Measurements from ENCODE around the gene NFIX. TPM values are rescaled to one million over a fixed set of nuclear protein-coding genes. Genes with fewer than 3 reads are reported as not detected.

Gene NFIX
- total and polyA plus RNA-seq, 7 donors = 10.6 to 104 (median 44.1) TPM

DNA sequence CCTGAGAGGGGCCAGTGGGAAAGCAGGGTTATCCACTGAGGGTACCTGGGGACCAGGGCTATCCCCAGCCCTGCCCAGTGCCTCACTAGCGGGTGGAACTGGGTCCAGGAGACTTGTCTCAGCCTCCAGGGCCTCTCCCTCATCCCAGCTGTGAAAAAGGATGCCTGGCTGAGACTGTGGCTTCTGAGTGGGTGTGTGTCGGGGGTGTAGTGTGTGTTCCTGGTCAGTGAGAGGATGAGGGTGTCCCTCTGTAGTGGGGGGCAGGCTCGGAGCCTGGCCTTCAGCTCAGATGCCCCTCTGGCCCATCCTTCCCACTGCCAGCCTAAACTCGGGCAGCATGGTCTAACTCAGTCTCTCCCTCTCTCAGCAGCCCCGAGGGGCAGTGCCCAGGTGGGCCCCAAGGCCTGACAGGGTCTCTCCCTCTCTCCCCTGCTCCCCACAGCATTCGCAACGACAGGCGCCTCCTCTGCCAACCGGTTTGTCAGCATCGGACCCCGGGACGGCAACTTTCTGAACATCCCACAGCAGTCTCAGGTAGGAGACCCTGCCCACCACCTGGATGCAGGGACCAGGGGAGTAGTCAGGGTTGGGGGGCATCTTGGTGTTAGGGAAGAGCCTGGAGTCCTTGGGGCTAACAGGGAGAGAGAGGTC is 94.7 kb downstream of the NFIX start:
- H3K27ac ChIP-seq = peak overlapping the region; percentile 81 to 95 (median 86)
- H3K4me3 ChIP-seq = no peak overlapping the region
- peaks cover 0 to 32% (median 10%) of the 10 kb centered on the region in 4 donors for H3K36me3 ChIP-seq
- H3K27me3 ChIP-seq = no peaks in the 10 kb centered on the region
- DNase-seq = no peak
- peaks cover 0 to 85% (median 69%) of the 10 kb centered on the region in 4 donors for H3K4me1 ChIP-seq
- intact Hi-C loops (cut with DNase I) = no loop called here
- H3K9me3 ChIP-seq = no peaks in the 10 kb centered on the region
- TF ChIP-seq, protein P1, sequence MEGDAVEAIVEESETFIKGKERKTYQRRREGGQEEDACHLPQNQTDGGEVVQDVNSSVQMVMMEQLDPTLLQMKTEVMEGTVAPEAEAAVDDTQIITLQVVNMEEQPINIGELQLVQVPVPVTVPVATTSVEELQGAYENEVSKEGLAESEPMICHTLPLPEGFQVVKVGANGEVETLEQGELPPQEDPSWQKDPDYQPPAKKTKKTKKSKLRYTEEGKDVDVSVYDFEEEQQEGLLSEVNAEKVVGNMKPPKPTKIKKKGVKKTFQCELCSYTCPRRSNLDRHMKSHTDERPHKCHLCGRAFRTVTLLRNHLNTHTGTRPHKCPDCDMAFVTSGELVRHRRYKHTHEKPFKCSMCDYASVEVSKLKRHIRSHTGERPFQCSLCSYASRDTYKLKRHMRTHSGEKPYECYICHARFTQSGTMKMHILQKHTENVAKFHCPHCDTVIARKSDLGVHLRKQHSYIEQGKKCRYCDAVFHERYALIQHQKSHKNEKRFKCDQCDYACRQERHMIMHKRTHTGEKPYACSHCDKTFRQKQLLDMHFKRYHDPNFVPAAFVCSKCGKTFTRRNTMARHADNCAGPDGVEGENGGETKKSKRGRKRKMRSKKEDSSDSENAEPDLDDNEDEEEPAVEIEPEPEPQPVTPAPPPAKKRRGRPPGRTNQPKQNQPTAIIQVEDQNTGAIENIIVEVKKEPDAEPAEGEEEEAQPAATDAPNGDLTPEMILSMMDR (IDR thresholded peaks at IDR 0.05) = no peak
- no peak for TF ChIP-seq EP300 (IDR thresholded peaks at IDR 0.05)
- no peak for TF ChIP-seq POLR2AphosphoS5 (IDR thresholded peaks at IDR 0.05)
- no peak for TF ChIP-seq POLR2A (IDR thresholded peaks at IDR 0.05)
- 89 to 91% methylated on average over 12 of the region's 12 CpGs for WGBS, 2 donors

DNA sequence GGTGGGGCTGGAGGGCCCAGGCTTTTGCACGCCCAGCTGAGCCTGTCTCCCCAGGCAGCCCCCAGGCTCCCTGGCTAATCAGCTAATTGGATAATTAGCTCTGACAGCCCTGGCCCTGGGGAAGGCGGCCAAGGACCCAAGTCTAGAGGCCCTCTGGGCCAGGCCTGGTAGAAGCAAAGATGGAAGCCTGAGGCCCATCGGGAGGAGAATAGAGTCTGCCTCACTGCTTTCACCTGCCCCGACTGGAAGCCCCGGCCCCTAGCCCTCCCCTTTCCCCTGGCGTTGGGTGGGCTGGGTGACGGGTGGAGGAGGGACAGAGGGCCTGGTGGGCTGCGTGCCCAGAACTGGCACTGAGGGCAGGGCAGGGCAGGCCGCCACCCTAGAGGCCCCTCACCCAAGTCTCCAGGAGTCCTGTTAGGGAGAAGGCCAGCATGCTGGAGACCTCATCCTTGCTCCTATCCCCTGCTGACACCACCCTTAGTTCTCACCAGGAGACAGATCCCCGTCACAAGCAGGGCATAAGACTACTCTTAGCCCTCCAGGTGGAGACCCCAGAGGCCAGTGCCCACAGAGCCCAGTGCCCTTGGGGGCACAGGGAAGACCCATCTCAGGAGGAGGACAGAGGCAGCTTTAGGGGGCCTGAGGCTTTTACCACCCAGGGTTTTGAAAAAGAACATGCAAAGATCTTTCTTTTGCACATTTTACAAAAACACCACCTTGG is 95.4 kb downstream of the NFIX start:
- TF ChIP-seq POLR2AphosphoS5 (IDR thresholded peaks at IDR 0.05) (no peak), EP300 (IDR thresholded peaks at IDR 0.05) (no peak), POLR2A (IDR thresholded peaks at IDR 0.05) (no peak)
- TF ChIP-seq, protein P1 (IDR thresholded peaks at IDR 0.05) = no peak
- Histone ChIP-seq H3K9me3 (no peaks in the 10 kb centered on the region), H3K4me1 (peaks cover 0 to 85% (median 69%) of the 10 kb centered on the region in 4 donors), H3K27me3 (no peaks in the 10 kb centered on the region), H3K4me3 (no peak overlapping the region), H3K27ac (peak overlapping the region; percentile 81 to 95 (median 86)), H3K36me3 (peaks cover 0 to 39% (median 13%) of the 10 kb centered on the region in 4 donors)
- 87 to 90% methylated on average over 10 of the region's 10 CpGs for WGBS, 2 donors
- no peak for DNase-seq
- intact Hi-C loops (cut with DNase I) = no loop called here

DNA sequence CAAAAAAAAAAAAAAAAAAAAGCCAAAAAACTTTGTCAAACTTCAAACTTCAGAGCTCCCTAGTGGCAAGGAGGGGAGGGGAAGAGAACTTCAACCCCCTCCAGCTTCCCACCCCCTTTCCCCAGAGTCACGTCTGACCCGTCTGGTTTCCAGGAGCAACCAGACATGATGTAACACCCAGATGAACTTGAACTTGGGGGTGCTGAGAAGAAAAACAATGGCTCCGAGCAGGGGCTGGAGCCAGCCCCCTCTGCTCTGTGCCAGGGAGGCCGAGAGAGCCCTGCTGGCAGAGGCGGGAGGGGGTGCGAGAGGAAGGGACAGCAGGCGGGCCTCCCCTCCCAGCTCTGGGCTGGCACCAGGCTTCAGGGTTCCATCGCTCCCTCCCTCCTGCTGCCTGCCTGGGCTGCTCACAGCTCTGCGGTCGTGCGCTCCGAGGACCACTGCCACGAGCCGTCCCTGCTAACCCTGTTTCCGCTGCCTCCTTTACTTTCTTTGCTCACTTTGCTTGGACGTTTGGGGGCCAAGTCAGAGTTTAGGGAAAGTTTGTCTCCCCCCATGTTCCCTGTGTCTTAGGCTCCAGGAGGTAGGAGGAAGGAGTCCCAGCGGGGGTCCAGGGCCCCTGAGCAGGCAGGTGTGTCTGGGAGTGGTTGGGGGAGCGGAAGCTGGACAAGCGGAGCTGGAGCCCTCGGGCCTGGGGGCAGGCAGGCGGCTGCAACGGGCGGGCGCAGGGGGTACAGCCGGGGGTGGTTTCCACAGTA is 96.3 kb downstream of the NFIX start:
- peak; percentile 91 for DNase-seq
- peak in 1 of 4 donors; percentile 26 for TF ChIP-seq POLR2AphosphoS5 (IDR thresholded peaks at IDR 0.05)
- TF ChIP-seq EP300 (IDR thresholded peaks at IDR 0.05) = no peak
- H3K27ac ChIP-seq = peak overlapping the region; percentile 81 to 95 (median 86)
- H3K4me3 ChIP-seq = no peak overlapping the region
- H3K9me3 ChIP-seq = no peaks in the 10 kb centered on the region
- no peaks in the 10 kb centered on the region for H3K27me3 ChIP-seq
- whole genome bisulfite sequencing, 2 donors = 67 to 81% methylated on average over 25 of the region's 25 CpGs
- peaks cover 0 to 87% (median 71%) of the 10 kb centered on the region in 4 donors for H3K4me1 ChIP-seq
- intact Hi-C loops (cut with DNase I) = loop anchor here (2.0 kb wide), 2 partner anchors 57 to 109 kb away; no protein-coding TSS in a partner anchor
- H3K36me3 ChIP-seq = peaks cover 0 to 42% (median 13%) of the 10 kb centered on the region in 4 donors

DNA sequence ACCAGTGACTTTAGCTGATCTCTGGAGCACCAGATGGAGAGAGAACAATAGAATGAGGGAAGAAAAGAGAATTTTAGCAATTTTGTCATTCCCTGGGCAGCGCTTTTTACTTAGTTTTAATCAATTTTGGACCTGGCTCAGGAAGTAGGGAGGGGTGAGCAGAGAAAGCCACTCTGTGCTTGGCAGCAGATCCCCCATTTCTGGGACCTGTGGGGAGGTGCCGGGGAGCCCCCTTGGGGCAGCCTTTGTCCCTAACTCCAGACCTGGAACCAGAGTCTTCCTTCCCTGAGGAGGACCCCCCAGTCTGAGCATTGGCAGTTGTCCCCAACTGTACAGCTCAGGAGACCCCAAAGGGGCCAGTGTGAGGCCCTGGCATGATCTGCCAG is 96.9 kb downstream of the NFIX start:
- Histone ChIP-seq H3K36me3 (peaks cover 0 to 36% (median 11%) of the 10 kb centered on the region in 4 donors), H3K27me3 (no peaks in the 10 kb centered on the region), H3K27ac (peak overlapping the region; percentile 81 to 95 (median 86)), H3K4me1 (peaks cover 0 to 89% (median 73%) of the 10 kb centered on the region in 4 donors), H3K9me3 (no peaks in the 10 kb centered on the region), H3K4me3 (no peak overlapping the region)
- no peak for DNase-seq
- intact Hi-C loops (cut with DNase I) = loop anchor here (2.0 kb wide), 2 partner anchors 57 to 109 kb away; no protein-coding TSS in a partner anchor
- TF ChIP-seq EP300 (IDR thresholded peaks at IDR 0.05) = no peak
- TF ChIP-seq POLR2AphosphoS5 (IDR thresholded peaks at IDR 0.05) = no peak
- no peak for TF ChIP-seq POLR2A (IDR thresholded peaks at IDR 0.05)
- TF ChIP-seq, protein P1 (IDR thresholded peaks at IDR 0.05) = no peak
- WGBS, 2 donors = 87 to 94% methylated on average over 2 of the region's 2 CpGs

Data from sigmoid colon (tissue), 7 donors.